SU-DHL-6 (cell line): ENCODE results near the gene ARHGAP26.

Experiments used
- EZH2phosphoT487 ChIP-seq: fragments of 200-600 bp; sonication (generic), shearing (Covaris generic); conservative IDR thresholded peaks from 2 replicates; pipeline ENCODE4 v1.6.1; 2018; ENCODE audit warnings: mild to moderate bottlenecking, antibody characterized with exemption, low read length, moderate library complexity, mixed read lengths
- TF ChIP-seq, protein P1 (sequence below): fragments of 200-600 bp; sonication (generic); IDR thresholded peaks from one replicate; pipeline ENCODE4 v1.5.1; 2017; ENCODE audit warnings: antibody characterized with exemption, mild to moderate bottlenecking, low read length, moderate library complexity; ENCODE audit not compliant: insufficient read depth, poor library complexity, severe bottlenecking

GRCh38 chr5:143231973-143232812 lies 462.0 kb downstream of the ARHGAP26 start:
- TF ChIP-seq, protein P1, sequence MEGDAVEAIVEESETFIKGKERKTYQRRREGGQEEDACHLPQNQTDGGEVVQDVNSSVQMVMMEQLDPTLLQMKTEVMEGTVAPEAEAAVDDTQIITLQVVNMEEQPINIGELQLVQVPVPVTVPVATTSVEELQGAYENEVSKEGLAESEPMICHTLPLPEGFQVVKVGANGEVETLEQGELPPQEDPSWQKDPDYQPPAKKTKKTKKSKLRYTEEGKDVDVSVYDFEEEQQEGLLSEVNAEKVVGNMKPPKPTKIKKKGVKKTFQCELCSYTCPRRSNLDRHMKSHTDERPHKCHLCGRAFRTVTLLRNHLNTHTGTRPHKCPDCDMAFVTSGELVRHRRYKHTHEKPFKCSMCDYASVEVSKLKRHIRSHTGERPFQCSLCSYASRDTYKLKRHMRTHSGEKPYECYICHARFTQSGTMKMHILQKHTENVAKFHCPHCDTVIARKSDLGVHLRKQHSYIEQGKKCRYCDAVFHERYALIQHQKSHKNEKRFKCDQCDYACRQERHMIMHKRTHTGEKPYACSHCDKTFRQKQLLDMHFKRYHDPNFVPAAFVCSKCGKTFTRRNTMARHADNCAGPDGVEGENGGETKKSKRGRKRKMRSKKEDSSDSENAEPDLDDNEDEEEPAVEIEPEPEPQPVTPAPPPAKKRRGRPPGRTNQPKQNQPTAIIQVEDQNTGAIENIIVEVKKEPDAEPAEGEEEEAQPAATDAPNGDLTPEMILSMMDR: no peak
- no peak for TF ChIP-seq EZH2phosphoT487
